Sigmoid colon (tissue), 4 donors: ENCODE measurements around the gene EN2.

Experiments used
- EP300 ChIP-seq, 4 donors: sonication (generic); formaldehyde crosslinking; IDR thresholded peaks; one replicate each; pipeline ENCODE4 v1.6.1; 2017; ENCODE audit warnings: antibody characterized with exemption in 4 of 4
- POLR2A ChIP-seq, 2 donors: fragments of 450-650 bp; IDR thresholded peaks; one replicate each; pipeline ENCODE4 v1.6.1; 2016; ENCODE audit warnings: antibody characterized with exemption in 2 of 2, mild to moderate bottlenecking in 2 of 2, moderate library complexity in 2 of 2
- POLR2AphosphoS5 ChIP-seq, 4 donors: sonication (generic); formaldehyde crosslinking; IDR thresholded peaks; one replicate each; pipeline ENCODE4 v1.6.1; 2017; ENCODE audit warnings: antibody characterized with exemption in 4 of 4
- TF ChIP-seq, protein P1 (sequence below), 4 experiments: fragments of 450-650 bp in 3 of 4; fragments of 200-600 bp in 1 of 4; IDR thresholded peaks; one replicate each; pipeline ENCODE4 v1.5.1; 2016 to 2019; ENCODE audit warnings: antibody characterized with exemption in 4 of 4, mild to moderate bottlenecking in 3 of 4, moderate library complexity in 2 of 4

DNA sequence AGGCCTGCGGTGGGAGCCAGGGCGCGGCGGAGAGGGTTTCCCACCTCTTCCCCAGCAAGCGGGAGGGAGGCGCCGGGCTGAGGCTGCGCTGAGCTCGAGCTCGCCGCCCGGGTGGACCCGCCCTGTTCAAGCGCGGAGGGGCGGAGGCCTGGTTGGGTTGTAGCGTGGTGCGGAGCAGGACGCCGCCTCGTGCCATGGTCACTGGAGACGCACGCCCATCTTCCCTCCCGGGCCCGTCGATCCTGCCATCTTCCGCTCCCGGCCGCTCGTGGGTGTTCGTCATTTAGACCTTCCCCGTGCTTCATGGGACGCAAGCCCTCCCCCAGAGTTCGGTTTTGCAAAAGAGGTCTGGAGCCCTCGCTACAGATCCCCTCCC lies 9.3 kb upstream of the EN2 start:
- TF ChIP-seq EP300 (IDR thresholded peaks at IDR 0.05) = no peak
- TF ChIP-seq, protein P1, sequence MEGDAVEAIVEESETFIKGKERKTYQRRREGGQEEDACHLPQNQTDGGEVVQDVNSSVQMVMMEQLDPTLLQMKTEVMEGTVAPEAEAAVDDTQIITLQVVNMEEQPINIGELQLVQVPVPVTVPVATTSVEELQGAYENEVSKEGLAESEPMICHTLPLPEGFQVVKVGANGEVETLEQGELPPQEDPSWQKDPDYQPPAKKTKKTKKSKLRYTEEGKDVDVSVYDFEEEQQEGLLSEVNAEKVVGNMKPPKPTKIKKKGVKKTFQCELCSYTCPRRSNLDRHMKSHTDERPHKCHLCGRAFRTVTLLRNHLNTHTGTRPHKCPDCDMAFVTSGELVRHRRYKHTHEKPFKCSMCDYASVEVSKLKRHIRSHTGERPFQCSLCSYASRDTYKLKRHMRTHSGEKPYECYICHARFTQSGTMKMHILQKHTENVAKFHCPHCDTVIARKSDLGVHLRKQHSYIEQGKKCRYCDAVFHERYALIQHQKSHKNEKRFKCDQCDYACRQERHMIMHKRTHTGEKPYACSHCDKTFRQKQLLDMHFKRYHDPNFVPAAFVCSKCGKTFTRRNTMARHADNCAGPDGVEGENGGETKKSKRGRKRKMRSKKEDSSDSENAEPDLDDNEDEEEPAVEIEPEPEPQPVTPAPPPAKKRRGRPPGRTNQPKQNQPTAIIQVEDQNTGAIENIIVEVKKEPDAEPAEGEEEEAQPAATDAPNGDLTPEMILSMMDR (IDR thresholded peaks at IDR 0.05) = no peak
- no peak for TF ChIP-seq POLR2A (IDR thresholded peaks at IDR 0.05)
- TF ChIP-seq POLR2AphosphoS5 (IDR thresholded peaks at IDR 0.05) = no peak
